HL-60 (cell line): ENCODE results near the gene EXOC7.

ENCODE experiments used
- DNase-seq, 2 experiments: peaks; one replicate each; pipeline ENCODE4 v3.0.0-alpha.2; 2010 to 2020; ENCODE audit warnings: low read depth in 1 of 2, low spot score in 1 of 2
- H3K27ac ChIP-seq: fragments of 250-450 bp; sonication (Bioruptor Pico); replicated peaks from 2 replicates; pipeline ENCODE4 v1.5.1; 2020; ENCODE audit warnings: mild to moderate bottlenecking, moderate library complexity
- H3K27me3 ChIP-seq: fragments of 250-450 bp; sonication (Bioruptor Pico); 2 replicates; pipeline ENCODE4 v1.5.1; 2021; ENCODE audit warnings: mild to moderate bottlenecking, moderate library complexity; ENCODE audit not compliant: insufficient read depth, poor library complexity, severe bottlenecking
- H3K4me3 ChIP-seq: replicated peaks from 2 replicates; pipeline ENCODE4 v1.5.1; 2011; ENCODE audit warnings: mild to moderate bottlenecking, control low read depth, low read length; ENCODE audit not compliant: insufficient read depth
- CTCF ChIP-seq: IDR thresholded peaks from one replicate; pipeline ENCODE4 v1.5.1; 2011; ENCODE audit warnings: low read length, control low read depth, inconsistent platforms; ENCODE audit not compliant: insufficient read depth
- GABPA ChIP-seq: IDR thresholded peaks from 2 replicates; pipeline ENCODE4 v1.6.1; 2012; ENCODE audit warnings: low read depth
- POLR2AphosphoS5 ChIP-seq: IDR thresholded peaks from 2 replicates; pipeline ENCODE4 v1.6.1; 2012; ENCODE audit warnings: low read depth
- SPI1 ChIP-seq: IDR thresholded peaks from 2 replicates; pipeline ENCODE4 v1.6.1; 2012; ENCODE audit warnings: low read depth, mild to moderate bottlenecking, borderline replicate concordance
- TF ChIP-seq, protein P1 (sequence below): IDR thresholded peaks from 2 replicates; pipeline ENCODE4 v1.6.1; 2012; ENCODE audit warnings: low read depth; ENCODE audit not compliant: insufficient replicate concordance

The EXOC7 gene

GRCh38 chr17:76111956-76112355 is 8.4 kb upstream of the EXOC7 start:
- Histone ChIP-seq H3K27me3 (no peaks in the 10 kb centered on the region), H3K4me3 (no peak overlapping the region), H3K27ac (no peak overlapping the region)
- TF ChIP-seq CTCF (no peak), POLR2AphosphoS5 (no peak), SPI1 (no peak), GABPA (no peak)
- TF ChIP-seq, protein P1, sequence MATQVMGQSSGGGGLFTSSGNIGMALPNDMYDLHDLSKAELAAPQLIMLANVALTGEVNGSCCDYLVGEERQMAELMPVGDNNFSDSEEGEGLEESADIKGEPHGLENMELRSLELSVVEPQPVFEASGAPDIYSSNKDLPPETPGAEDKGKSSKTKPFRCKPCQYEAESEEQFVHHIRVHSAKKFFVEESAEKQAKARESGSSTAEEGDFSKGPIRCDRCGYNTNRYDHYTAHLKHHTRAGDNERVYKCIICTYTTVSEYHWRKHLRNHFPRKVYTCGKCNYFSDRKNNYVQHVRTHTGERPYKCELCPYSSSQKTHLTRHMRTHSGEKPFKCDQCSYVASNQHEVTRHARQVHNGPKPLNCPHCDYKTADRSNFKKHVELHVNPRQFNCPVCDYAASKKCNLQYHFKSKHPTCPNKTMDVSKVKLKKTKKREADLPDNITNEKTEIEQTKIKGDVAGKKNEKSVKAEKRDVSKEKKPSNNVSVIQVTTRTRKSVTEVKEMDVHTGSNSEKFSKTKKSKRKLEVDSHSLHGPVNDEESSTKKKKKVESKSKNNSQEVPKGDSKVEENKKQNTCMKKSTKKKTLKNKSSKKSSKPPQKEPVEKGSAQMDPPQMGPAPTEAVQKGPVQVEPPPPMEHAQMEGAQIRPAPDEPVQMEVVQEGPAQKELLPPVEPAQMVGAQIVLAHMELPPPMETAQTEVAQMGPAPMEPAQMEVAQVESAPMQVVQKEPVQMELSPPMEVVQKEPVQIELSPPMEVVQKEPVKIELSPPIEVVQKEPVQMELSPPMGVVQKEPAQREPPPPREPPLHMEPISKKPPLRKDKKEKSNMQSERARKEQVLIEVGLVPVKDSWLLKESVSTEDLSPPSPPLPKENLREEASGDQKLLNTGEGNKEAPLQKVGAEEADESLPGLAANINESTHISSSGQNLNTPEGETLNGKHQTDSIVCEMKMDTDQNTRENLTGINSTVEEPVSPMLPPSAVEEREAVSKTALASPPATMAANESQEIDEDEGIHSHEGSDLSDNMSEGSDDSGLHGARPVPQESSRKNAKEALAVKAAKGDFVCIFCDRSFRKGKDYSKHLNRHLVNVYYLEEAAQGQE = no peak
- DNase-seq = no peak

DNA sequence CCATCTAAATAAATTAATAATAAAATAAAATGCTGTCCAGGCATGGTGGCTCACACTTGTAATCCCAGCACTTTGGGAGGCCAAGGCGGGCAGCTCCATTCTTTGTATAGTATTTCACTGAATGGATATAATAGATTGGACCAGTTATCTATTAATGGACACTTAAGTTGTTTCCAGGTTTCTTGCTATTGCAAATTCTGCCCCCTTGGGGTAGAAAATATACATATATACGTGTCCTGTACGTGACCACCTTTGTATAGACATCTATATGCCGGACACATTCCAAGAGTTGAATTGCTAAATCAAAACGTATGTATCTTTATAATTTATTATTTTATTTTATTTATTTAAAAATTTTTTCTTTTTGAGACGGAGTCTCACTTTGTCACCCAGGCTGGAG is 3.9 kb upstream of the EXOC7 start:
- H3K27ac ChIP-seq = no peak overlapping the region
- H3K27me3 ChIP-seq = no peaks in the 10 kb centered on the region
- TF ChIP-seq SPI1 (no peak), POLR2AphosphoS5 (no peak), CTCF (peak; percentile 2), GABPA (no peak)
- TF ChIP-seq, protein P1 = no peak
- no peak for DNase-seq
- H3K4me3 ChIP-seq = no peak overlapping the region

DNA sequence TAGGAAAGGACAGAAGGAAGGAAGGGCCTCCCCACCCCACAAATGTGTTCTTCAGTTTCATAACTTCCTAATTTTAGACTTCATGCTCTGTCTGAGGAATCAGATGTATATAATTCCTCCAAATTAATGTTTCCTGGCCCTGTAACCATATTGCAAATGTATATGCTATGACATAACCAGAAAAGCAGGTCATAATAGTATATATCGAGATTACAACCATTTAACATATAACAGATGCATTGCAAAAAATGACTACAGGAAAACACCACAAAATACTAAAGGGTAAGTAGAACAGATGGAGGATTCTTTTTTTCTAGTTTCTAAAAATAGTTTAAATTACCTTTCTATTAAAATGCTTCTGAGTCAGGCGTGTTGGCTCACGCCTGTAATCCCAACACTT is 3.1 kb upstream of the EXOC7 start:
- no peak overlapping the region for H3K27ac ChIP-seq

More for the DNA sequence above, 3.1 kb upstream of the EXOC7 start:
- H3K4me3 ChIP-seq = no peak overlapping the region
- TF ChIP-seq CTCF (no peak), POLR2AphosphoS5 (no peak), GABPA (no peak), SPI1 (no peak)
- TF ChIP-seq, protein P1 = no peak
- no peaks in the 10 kb centered on the region for H3K27me3 ChIP-seq
- DNase-seq = no peak
